AG04450 (cell line): ENCODE measurements around the gene DNASE2B. TPM values are rescaled to one million over a fixed set of nuclear protein-coding genes. Genes with fewer than 3 reads are reported as not detected.

ENCODE experiments used
- CTCF ChIA-PET: fragments of 300-600, 350-600 bp; formaldehyde crosslinking; extraction: SDS; loops from one replicate; lab custom pipeline; 2022; ENCODE audit warnings: antibody characterized with exemption, inconsistent platforms; lab: Charles Lee
- POLR2A ChIA-PET: fragments of 350-600 bp; formaldehyde crosslinking; extraction: SDS; loops from one replicate; lab custom pipeline; 2021; ENCODE audit warnings: antibody characterized with exemption, inconsistent platforms; lab: Yijun Ruan, JAX
- DNase-seq: peaks from one replicate; pipeline ENCODE4 v3.0.0-alpha.2; 2011; ENCODE audit warnings: low read depth, low spot score
- H3K27ac ChIP-seq: one replicate; pipeline ENCODE4 v1.5.1; 2012; ENCODE audit warnings: low read depth, low read length, control low read depth
- H3K27me3 ChIP-seq: one replicate; pipeline ENCODE4 v1.6.0; 2012; ENCODE audit warnings: low read length; ENCODE audit not compliant: control insufficient read depth, insufficient read depth
- H3K4me3 ChIP-seq: 2 replicates; pipeline ENCODE4 v1.5.1; 2011; ENCODE audit warnings: mild to moderate bottlenecking, low read depth, low read length, control low read depth
- H3K9me3 ChIP-seq: 2 replicates; pipeline ENCODE4 v1.5.1; 2012; ENCODE audit warnings: low read length; ENCODE audit not compliant: control insufficient read depth, insufficient read depth
- CTCF ChIP-seq: IDR thresholded peaks from 2 replicates; pipeline ENCODE4 v1.5.1; 2011; ENCODE audit warnings: low read depth, low read length, control low read depth, inconsistent platforms
- polyA plus RNA-seq: library from polyadenylated mRNA; depleted of rRNA; stranded (reverse); fragments of >200 nt; gene quantifications from 2 replicates; pipeline ENCODE4 v1.2.3, GENCODE V29; 2011

DNASE2B gene
- polyA plus RNA-seq, 1 experiment = not detected

GRCh38 chr1:84403347-84403746, 5.1 kb downstream of the DNASE2B start:
- no peak for DNase-seq
- Histone ChIP-seq H3K27me3 (no peaks in the 10 kb centered on the region), H3K9me3 (no peaks in the 10 kb centered on the region), H3K27ac (no peak overlapping the region), H3K4me3 (no peak overlapping the region)
- POLR2A ChIA-PET = no interaction called here
- no peak for TF ChIP-seq CTCF
- CTCF ChIA-PET = no interaction called here

- H3K27me3 ChIP-seq = no peaks in the 10 kb centered on the region
- TF ChIP-seq CTCF = no peak
- ChIA-PET CTCF (no interaction called here), POLR2A (no interaction called here)
- no peak for DNase-seq
- H3K27ac ChIP-seq = no peak overlapping the region
- H3K9me3 ChIP-seq = no peaks in the 10 kb centered on the region
- no peak overlapping the region for H3K4me3 ChIP-seq
Measured at GRCh38 chr1:84406346-84406861, 8.1 kb downstream of the DNASE2B start.

GRCh38 chr1:84407524-84407923, 9.2 kb downstream of the DNASE2B start:
- DNase-seq = no peak
- H3K27me3 ChIP-seq = no peaks in the 10 kb centered on the region
- TF ChIP-seq CTCF = no peak
- H3K27ac ChIP-seq = no peak overlapping the region
- H3K9me3 ChIP-seq = no peaks in the 10 kb centered on the region
- H3K4me3 ChIP-seq = no peak overlapping the region
- CTCF ChIA-PET = interaction anchor here (0.7 kb wide), 1 partner anchor 180 kb away, joined by 3 read pairs; no protein-coding TSS in a partner anchor
- POLR2A ChIA-PET = no interaction called here

GRCh38 chr1:84407958-84408422, 9.7 kb downstream of the DNASE2B start:
- Histone ChIP-seq H3K4me3 (no peak overlapping the region), H3K9me3 (no peaks in the 10 kb centered on the region), H3K27ac (no peak overlapping the region), H3K27me3 (no peaks in the 10 kb centered on the region)
- TF ChIP-seq CTCF = no peak
- POLR2A ChIA-PET = no interaction called here
- CTCF ChIA-PET = interaction anchor here (0.7 kb wide), 1 partner anchor 180 kb away, joined by 3 read pairs; no protein-coding TSS in a partner anchor
- DNase-seq = no peak

GRCh38 chr1:84409888-84410287, 11.6 kb downstream of the DNASE2B start:
- CTCF ChIA-PET = interaction anchor here (1.1 kb wide), 1 partner anchor 25 kb away, joined by 3 read pairs; no protein-coding TSS in a partner anchor
- no peak overlapping the region for H3K4me3 ChIP-seq
- DNase-seq = no peak
- H3K9me3 ChIP-seq = no peaks in the 10 kb centered on the region
- H3K27me3 ChIP-seq = no peaks in the 10 kb centered on the region
- no peak for TF ChIP-seq CTCF
- POLR2A ChIA-PET = interaction anchor here (0.6 kb wide), 1 partner anchor 432 kb away, joined by 4 read pairs; no protein-coding TSS in a partner anchor
- no peak overlapping the region for H3K27ac ChIP-seq
